Left lobe of liver (tissue), 2 donors: ENCODE measurements around the gene ZCCHC10. TPM values are rescaled to one million over a fixed set of nuclear protein-coding genes. Genes with fewer than 3 reads are reported as not detected.
"Not testable (repeated sequence)": the region's sequence is repeated elsewhere in the genome, so short reads cannot be mapped to it uniquely, and the experiment has no call there.

Experiments
- ATAC-seq: fragments of 200-7000 bp; cut with Tn5 transposase; one replicate; pipeline ENCODE4 v1.9.1; 2020; ENCODE audit warnings: mild to moderate bottlenecking, moderate library complexity
- DNase-seq: peaks from one replicate; pipeline ENCODE4 v3.0.0-alpha.2; 2020; ENCODE audit warnings: low spot score
- total RNA-seq: library from RNA; stranded (reverse); gene quantifications from one replicate; pipeline ENCODE4 v1.2.1, GENCODE V29; 2021
- donor health status: DM: no; HTN: no; CAD: no; lungs with moderate emphysema.
- donor health status: DM: no; HTN: yes; CAD: no.

ZCCHC10 gene
- total RNA-seq, 1 donor from 2014 or later = 8.3 TPM

GRCh38 chr5:133046560-133046959, 20.2 kb upstream of the ZCCHC10 start:
- DNase-seq, ATAC-seq: not testable (repeated sequence)

- DNase-seq = no peak
These were observed 15.6 kb upstream of the ZCCHC10 start for GRCh38 chr5:133041910-133042309.

GRCh38 chr5:133041157-133041784, 14.9 kb upstream of the ZCCHC10 start:
- ATAC-seq = no peak
- DNase-seq = no peak

More at GRCh38 chr5:133041910-133042309, 15.6 kb upstream of the ZCCHC10 start:
- no peak for ATAC-seq

- DNase-seq, ATAC-seq: not testable (repeated sequence)
These were observed 10.3 kb upstream of the ZCCHC10 start for GRCh38 chr5:133036677-133037076.

- ATAC-seq (no peak), DNase-seq (no peak)
These were observed 8.9 kb upstream of the ZCCHC10 start for GRCh38 chr5:133035224-133035623.

GRCh38 chr5:133034064-133034463, 7.7 kb upstream of the ZCCHC10 start:
- ATAC-seq (no peak), DNase-seq (no peak)

- no peak for DNase-seq
- no peak for ATAC-seq
These were observed 6.7 kb upstream of the ZCCHC10 start for GRCh38 chr5:133032852-133033742.

- DNase-seq (no peak), ATAC-seq (no peak)
These were observed 4.1 kb upstream of the ZCCHC10 start for GRCh38 chr5:133030343-133031005.

- no peak for DNase-seq
- ATAC-seq = no peak
These were observed 3.1 kb upstream of the ZCCHC10 start for GRCh38 chr5:133029416-133029815.

- ATAC-seq = peak; percentile 58
These were observed 360 bp upstream of the ZCCHC10 start for GRCh38 chr5:133026664-133027153.

GRCh38 chr5:133019471-133019870, 6.9 kb downstream of the ZCCHC10 start:
- DNase-seq, ATAC-seq: not testable (repeated sequence)

More at GRCh38 chr5:133026664-133027153, 360 bp upstream of the ZCCHC10 start:
- no peak for DNase-seq

GRCh38 chr5:133017964-133018363, 8.4 kb downstream of the ZCCHC10 start:
- DNase-seq = no peak
- ATAC-seq = no peak

- ATAC-seq (no peak), DNase-seq (no peak)
These were observed 10.9 kb downstream of the ZCCHC10 start for GRCh38 chr5:133015466-133015865.

GRCh38 chr5:133008455-133008854, 17.9 kb downstream of the ZCCHC10 start:
- ATAC-seq, DNase-seq: not testable (repeated sequence)

GRCh38 chr5:133006653-133007052, 19.7 kb downstream of the ZCCHC10 start:
- no peak for ATAC-seq
- no peak for DNase-seq

- ATAC-seq = no peak
- no peak for DNase-seq
These were observed 27.1 kb downstream of the ZCCHC10 start for GRCh38 chr5:132999246-132999645.

- ATAC-seq (no peak), DNase-seq (peak; percentile 11)
These were observed 27.8 kb downstream of the ZCCHC10 start for GRCh38 chr5:132998556-132998955.

- ATAC-seq = no peak
These were observed 30.0 kb downstream of the ZCCHC10 start for GRCh38 chr5:132996307-132996706.

GRCh38 chr5:132987531-132988408, 38.6 kb downstream of the ZCCHC10 start:
- no peak for ATAC-seq
- DNase-seq = peak; percentile 27

More at GRCh38 chr5:132996307-132996706, 30.0 kb downstream of the ZCCHC10 start:
- DNase-seq = no peak

GRCh38 chr5:132982971-132983370, 43.4 kb downstream of the ZCCHC10 start:
- not testable (repeated sequence) for DNase-seq, ATAC-seq
